Stimulated activated CD4-positive, alpha-beta T cell treated with anti-CD3 and anti-CD28 coated beads, Interleukin-4, amount 100 ng/mL, for 4 hours (primary cell): ENCODE data around the gene GOLGA6D.
"Not testable (repeated sequence)": the region's sequence is repeated elsewhere in the genome, so short reads cannot be mapped to it uniquely, and the experiment has no call there.

Experiments used
- DNase-seq, 2 experiments: peaks; one replicate each; pipeline ENCODE4 v3.0.0-alpha.2; 2020

Gene GOLGA6D

GRCh38 chr15:75333654-75334419 lies 51.2 kb downstream of the GOLGA6D start:
- not testable (repeated sequence) for DNase-seq

- DNase-seq, result no peak
Measured at GRCh38 chr15:75335313-75335704, 52.7 kb downstream of the GOLGA6D start.

GRCh38 chr15:75335705-75336355 lies 53.2 kb downstream of the GOLGA6D start, which contains the start of gene COMMD4:
TSS of gene COMMD4 (plus strand) at chr15:75336063. CDS start at chr15:75336090, 27 bp downstream.
- DNase-seq, result peak; percentile 61 to 82

- no peak for DNase-seq
Measured at GRCh38 chr15:75338661-75339240, 56.1 kb downstream of the GOLGA6D start.

- no peak for DNase-seq
Measured at GRCh38 chr15:75339531-75340240, 57.1 kb downstream of the GOLGA6D start.

GRCh38 chr15:75342221-75342620 lies 59.6 kb downstream of the GOLGA6D start:
- DNase-seq, result no peak

GRCh38 chr15:75343953-75344352 lies 61.3 kb downstream of the GOLGA6D start:
- DNase-seq, result not testable (repeated sequence)
